HG03378 (cell line): ENCODE results near the gene CDK11A.
"Not testable (repeated sequence)": the region's sequence is repeated elsewhere in the genome, so short reads cannot be mapped to it uniquely, and the experiment has no call there.

Experiments
- ATAC-seq: cut with Tn5 transposase; IDR thresholded peaks from one replicate; pipeline ENCODE4 v1.9.1; 2021; ENCODE audit warnings: mild to moderate bottlenecking, moderate library complexity; ENCODE audit not compliant: unreplicated experiment

Gene CDK11A

DNA sequence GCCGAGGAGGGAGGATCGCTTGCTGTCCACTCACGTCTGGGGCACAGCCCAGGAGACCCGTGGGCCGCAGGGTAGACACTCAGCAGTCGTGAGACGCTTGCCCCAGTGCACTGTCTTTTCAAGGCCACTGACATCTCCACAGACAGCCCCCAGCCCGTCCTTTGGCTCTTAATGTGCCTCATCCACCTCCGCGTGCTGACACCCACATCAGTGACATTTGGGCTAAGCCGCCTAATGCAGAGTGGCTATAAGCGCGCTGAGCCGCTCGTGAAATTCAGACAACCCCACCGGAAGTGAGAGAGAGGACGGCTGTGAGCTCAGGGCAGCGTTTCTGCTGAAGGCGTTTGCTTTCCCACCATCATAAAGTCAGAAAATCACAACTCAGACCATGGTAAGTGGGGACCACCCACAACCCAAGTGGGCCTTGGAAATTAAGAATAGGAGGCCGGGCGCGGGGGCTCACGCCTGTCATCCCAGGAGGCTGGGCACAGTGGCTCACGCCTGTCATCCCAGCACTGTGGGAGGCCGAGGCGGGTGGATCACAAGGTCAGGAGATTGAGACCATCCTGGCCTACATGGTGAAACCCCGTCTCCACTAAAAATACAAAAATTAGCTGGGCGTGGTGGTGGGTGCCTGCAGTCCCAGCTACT, 40.0 kb downstream of the CDK11A start:
- no peak for ATAC-seq

DNA sequence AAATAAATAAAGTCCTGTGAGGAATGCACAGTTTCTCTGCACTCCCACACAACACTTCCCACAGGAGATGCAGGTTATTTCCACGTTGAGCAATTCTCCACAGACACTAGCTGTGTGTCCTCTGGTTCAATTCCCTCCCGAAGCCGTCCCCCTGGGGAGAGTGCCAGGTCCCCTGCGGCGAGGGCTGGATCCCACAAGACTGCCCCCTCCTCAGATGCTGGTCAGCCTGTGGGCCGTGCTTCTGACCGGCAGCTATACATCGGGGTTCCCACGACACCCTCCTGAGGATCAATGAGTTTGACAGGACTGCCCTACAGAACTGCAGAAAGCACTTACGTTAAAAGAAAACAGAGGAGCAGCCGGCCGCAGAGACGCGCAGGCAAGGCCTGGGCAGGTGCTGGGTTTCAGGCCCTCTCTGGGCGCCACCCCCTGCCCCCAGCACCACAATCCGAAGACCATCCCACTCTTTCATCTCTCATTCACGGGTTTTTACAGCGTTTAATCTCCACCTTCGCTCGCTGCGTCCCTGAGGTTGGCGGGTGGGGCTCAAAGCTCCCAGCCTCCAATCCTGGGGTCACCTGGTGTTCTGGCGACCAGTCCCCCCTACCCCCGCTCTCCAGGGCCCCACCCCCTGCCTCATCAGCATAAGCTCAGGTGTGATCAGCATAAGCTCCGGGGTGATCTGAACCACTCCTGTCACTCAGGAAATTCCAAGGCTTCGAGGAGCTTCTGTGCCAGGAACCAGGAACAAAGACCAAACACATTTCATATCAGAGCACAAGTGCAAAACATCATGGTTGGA, 40.9 kb downstream of the CDK11A start:
- no peak for ATAC-seq

DNA sequence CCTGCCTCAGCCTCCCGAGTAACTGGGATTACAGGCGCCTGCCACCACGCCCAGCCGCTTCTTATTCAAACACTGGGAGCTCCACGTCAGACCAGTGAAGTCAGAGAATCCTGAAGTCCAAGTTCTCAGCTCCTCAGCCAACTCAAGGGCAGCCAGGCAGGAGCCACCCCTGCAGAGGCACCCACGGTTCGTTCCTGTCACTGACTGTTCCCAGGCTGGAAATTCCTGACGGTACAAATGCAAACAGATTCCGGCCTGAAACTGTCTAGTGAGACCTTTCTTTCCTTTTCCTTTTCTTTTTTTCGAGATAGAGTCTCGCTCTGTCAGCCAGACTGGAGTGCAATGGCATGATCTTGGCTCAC, 43.3 kb downstream of the CDK11A start:
- no peak for ATAC-seq

DNA sequence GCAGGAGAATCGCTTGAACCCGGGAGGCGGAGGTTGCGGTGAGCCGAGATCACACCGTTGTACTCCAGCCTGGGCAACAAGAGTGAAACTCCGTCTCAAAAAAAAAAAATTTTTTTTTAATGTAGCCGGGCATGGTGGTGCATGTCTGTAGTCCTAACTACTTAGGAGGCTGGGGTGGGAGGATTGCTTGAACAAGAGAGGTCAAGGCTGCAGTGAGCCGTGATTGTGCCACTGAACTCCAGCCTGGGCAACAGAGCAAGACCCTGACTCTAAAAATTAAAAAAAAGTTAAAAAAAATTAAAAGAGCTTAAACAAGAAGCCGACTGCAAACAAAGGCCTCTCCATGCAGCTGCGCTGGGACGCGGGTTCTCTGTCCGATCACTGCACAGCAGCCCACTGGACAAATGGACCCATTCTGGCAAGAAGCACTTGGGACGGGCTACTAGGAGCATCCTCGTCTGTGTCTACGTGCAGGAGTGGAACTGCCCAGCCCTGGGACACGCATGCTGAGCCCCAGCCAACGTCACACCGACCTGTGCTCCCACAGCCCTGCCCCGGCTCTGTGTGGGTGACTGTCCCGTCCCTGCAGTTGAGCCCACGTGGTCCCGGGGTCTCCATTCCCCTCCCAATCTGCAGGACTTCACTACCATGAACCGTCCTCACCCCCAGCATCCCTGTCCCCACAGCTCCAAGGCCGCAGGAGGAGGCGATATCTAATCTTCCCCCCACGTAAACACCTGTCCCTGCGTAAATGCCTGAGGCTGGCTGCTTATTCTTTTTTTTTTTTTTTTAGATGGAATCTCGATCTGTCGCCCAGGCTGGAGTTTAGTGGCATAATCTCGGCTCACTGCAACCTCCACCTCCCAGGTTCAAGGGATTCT, 43.9 kb downstream of the CDK11A start:
- no peak for ATAC-seq

DNA sequence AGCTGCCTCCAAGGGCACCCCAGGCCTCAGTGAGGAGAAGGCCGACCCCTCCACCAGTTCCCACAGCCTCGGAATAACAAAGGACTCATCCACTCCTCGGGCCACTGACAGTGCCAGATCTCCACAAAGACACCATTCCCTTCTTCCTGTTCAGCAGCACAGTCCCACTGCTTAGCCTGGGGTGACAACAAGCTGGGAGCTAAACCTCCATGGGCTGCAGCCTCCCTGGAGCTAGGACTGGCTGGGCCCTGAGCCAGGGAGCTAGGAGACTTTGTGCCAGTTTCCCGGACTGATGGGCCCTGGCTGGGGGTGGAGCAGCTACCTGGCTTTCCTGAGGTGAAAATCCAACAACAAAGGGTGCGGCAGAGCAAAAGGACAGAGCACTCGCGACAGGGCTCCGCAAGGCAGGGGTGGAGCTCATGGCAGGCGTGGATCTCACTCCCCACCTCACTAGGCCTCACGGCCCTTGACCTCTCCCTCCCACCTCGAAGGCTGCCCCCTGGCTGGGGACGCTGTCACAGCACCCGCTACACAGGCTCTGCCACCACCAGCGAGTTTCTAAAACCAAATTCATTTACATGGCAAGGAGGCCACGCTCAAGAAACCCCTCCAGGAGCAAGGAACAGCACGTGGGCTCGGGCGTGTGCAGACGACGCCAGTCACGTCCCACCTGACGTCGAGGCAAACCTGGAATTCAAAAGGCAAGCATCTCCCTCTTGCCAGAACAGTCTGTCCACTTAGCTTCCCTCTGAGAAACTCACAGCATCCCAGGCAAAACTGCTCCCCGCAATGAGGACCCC, 45.4 kb downstream of the CDK11A start:
- no peak for ATAC-seq

DNA sequence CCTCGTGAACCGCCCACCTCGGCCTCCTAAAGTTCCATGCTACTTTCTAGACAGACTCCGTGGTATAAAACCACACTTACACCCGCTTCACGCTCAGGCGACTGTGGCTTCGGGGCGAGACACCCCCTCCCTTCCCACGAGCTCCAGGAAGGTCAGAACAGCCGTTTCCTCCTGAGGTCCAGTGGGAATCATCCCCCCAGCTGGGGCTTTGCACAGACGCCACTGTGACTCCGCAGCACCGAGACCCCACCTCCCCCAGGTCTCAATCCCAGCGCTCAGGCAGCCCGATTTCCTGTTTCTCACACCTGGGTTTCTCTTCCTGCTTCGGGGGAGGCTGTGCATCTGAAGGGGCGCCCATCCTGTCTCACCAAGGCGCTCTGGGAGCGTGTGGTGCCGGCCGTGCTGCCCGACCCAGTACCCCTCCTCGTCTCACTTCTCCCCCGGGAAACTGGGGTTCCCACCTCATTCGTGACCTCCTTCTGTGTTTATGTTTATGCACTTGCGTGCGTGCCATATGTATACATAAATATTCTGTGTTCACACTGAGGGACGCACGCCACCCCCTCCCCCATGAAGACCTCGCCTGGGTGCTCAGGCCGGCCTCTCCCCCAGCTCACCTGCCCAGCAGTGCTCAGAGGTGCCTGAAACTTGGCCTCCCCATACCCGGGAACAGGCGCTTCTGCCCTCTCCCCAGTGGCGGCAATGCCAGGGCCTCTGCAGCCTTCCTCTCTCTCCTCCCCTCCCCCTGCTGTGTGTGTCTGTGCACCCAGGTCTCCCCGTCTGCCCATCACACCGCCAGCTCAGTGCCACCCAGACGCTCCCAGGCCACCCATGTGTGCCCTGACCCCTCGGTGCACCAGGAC, 46.2 kb downstream of the CDK11A start:
- ATAC-seq = no peak

DNA sequence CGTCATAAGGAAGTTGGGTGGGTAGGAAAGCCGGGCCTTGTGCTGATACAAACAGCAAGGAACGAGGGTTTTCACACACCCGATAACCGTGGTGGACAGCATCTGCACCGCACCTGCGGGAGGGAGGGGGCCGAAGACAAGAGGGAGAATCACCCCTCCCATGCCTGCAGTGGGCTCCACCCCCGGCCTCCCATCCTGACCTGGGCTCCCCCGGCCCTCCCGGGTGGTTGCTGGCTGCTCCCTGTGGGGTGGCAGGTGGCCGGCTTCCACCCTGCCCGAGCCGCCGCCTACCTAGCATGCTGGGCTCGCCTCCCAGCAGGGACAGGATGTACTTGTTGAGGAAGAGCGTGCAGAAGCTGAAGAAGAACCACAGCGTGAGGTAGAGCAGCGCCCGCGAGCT, 48.1 kb downstream of the CDK11A start:
- not testable (repeated sequence) for ATAC-seq

DNA sequence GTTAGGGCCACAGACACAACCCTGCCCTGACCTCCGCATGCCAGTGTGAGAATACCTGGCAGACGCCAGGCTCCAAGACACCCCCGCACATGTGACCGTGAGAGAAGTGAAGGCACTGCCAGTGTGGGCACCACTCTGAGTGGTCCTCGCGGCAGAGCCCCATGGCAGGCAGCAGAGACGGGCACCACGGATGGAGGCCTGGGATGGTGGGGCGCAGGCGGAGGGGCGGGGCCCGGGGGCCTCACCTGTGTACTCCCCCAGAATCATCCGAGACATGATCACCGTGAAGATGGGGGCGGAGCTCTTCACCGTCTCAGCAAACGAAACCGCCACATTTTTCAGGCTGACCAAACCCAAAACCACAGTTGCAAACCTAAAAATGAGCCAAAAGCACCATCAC, 48.9 kb downstream of the CDK11A start:
- not testable (repeated sequence) for ATAC-seq

DNA sequence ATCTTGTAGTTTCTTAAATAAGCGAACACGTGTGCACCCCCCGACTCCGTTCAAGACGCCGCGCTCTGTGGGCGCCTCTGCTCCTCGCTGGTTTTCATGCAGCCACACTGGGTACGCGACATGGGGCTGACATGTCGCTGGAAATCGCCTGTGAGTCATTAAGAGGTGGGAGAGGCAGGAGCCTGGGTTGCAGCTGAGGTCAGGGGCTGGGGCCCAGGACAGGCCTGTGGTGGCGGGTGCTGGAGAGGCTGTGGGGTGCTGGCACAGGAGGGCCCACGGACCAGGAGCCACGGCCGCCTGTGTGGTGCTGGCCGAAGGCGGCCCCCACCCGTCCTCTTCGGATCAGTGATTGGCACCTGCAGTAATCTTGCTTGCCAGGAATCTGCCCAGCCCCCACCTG, 49.4 kb downstream of the CDK11A start:
- ATAC-seq = not testable (repeated sequence)

DNA sequence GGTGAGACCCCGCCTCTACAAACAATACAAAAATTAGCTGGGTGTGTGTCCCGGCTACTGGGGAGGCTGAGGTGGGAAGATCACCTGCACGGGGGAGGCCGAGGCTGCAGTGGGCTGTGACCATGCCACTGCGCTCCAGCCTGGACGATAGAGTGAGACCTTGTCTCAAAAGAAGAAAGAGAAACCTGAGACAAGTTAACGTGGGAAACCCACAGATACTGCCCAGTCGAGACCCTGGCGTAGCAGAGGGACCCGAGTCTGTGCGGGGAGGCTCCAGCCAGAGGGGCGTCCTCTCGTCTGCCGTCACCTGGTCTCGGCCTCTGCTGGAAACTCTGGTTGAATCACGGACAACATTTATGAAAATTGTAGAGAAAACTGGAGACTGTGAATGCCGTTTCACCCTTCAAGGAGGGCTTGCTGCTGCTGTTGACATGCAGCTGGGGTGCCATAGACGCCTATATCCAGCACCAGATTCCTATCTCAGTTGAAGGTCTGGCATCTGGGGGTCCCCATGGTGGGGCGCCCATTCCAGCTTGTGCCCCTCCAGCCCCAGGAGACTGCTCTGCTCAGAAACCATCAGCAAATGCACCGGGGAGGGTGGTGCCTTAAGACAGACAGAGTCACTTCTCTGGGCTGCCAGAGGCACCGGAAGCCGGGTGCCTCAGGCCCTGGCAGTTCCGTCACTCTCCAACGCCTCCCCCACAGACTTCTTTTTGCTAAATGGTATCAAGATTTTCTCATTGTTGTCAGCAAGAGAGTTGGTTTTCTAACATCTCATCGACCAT, 51.8 kb downstream of the CDK11A start:
- ATAC-seq = no peak

DNA sequence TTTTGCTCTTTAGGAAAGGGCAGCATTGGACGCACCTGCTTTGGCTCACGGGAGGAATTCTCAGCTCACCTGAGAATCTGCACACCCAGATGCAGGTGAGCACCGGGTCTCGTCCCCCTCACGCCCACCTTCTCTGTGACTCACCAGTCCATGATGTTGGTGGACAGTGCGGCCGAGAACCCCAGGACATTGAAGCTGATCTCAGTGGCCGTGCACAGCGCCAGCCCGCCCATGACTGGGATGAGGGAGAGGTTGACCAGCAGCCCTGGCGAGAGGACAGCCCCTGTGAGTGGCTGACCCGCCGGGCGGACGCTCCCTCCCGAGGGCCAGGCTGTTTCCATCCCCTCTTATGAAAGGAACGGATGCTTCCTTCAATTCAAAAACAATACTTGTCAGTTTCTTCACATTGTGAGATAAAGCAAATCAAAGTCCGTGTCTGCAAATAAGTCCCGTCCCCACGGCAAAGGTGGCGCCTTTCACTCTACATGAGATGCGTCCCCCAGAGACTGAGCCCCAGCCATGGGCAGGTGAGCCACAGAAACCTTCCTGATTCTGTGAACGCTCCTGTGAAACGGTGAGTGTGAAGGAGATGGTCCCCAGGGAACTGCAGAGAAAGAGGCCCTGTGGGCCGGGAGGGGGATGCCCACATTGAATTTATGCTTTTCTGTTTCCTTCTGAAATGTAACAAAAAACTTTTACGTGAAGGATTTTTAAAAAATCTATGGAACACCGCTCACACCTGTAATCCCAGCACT, 52.6 kb downstream of the CDK11A start:
- no peak for ATAC-seq

DNA sequence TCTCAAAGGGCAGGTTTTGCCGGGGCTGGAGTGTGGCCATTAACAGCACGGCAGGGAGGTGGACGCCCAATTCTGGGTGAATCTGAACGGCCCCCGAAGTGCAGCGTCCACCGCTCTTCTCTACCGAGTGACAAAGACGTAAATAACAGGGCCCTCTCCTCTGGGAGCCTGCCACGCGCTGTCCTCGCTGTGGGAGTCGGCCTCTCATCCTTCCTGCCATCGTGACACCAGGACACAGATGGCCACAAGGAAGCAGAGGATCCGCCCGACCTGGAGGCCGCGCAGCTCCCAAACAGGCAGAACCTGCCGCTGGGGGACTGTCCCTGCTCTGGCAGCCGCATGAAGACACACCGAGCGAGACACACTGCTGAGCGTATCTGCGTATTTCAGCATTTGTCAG, 53.3 kb downstream of the CDK11A start:
- ATAC-seq = no peak

DNA sequence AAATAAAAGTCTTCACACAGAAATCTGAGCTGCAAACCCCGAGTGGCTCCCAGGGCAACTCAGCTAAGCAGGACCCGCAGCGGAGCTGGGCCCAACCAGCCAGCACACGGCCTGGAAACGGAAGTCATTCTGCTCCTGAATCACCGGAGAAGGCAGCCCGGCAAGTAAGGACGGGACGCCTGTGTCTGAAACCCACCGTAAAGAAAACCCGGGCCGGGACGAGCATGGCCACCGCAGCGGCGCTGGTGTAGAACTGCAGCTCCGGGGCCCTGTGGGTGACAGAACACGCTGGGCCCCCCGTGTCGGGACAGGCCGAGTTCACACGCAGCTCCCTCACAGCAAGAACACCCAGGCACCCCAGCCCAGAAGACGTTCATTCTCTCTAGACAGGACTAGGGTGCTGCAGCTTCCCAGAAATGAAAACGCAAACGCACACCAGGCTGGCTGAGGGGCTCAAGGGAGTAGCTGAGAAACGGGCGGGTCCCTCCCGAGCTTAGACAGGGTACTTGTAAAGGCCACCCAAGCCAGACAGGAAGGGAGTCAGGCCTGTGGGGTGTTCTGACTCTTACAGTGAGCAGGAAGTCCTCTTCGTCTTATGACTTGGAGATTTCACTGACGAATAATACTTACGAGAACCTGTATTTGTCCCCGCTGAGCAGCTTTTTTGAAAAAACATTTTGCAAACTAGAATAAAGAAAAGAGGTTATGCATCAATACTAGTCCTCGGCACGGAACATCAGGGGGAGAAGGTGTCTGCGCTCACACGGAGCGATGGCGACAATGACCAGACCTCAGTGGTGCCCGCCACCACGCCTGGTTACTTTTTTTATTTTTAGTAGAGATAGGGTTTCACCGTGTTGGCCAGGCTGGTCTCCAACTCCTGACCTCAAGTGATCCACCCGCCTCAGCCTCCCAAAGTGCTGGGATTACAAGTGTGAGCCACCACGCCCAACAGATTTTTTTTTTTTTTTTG, 54.4 kb downstream of the CDK11A start:
- ATAC-seq = no peak

DNA sequence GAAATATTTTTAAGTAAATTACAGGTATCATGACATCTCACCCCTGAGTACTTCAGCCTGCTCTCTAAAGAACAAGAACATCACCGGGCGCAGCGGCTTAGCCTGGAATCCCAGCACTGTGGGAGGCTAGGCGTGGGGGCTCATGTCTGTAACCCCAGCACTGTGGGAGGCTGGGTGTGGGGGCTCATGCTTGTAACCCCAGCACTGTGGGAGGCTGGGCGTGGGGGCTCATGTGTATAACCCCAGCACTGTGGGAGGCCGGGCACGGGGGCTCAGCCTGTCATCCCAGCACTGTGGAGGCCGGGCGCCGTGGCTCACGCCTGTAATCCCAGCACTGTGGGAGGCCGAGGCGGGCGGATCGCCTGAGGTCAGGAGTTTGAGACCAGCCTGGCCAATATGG, 57.6 kb downstream of the CDK11A start:
- no peak for ATAC-seq

DNA sequence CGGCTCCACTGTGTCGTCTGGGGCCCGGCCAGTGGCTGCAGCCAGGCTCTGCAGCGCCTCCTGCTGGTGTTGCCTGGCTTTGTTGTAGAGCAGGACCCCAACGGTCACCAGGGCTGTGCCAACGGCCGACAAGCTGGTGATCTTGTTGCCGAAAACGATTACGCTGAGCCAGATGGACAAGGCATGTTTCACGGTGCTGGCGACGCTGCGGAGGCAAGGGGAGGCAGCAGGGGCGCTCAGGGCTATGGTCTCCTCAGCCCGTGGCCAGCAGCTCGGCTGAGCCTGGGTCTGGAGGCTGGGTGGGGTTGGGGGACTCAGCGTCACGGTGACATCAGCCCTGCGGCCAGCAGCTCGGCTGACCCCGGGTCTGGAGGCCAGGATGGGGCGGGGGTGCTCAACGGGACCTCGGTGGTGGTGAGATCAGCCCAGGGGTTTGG, 58.3 kb downstream of the CDK11A start:
- no peak for ATAC-seq

DNA sequence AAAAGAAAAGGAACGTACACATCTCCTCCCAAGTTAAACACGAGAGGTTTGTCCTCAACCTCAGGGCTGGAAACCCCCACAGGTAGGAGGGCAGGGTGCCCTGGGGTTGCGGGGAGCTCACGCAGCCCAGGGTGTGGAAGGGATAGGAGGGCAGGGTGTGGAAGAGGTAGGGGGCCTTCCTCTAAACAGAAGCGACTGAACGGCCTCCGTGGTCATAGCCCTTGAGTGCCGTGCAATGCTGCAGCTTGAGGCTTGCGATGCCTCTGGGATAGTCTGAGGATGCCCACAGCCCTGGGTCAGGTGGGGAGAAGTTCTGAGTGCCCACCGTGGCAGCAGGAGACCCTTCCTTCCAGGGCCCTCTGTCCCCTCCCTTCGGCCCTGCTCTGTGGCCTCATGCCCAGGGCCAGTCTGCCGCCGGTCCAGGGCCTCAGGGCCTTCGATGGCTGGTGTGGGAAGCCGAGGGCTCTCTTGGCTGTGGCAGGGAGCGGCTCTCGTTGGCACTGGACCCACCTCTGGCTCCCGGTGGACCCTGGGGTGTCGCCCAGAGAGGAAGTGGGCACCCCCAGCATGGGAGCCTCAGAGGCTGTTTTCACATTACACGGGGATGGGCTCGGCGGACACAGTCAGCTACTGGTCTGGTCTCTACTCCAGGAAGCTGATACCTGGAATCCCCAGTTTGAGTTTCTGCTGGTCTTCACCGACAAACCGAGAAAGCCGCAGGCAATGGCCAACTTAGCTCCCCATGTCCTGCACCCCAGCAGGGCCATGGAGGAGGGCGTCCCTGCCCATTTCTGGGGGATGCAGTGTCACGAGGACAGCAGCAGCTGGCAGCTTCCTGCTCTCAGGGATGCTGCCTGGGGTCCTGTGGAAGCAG, 59.0 kb downstream of the CDK11A start:
- no peak for ATAC-seq
